ENCODE results near the gene KCNMB1. TPM values are rescaled to one million over a fixed set of nuclear protein-coding genes. Genes with fewer than 3 reads are reported as not detected.

KCNMB1 gene
- total and polyA plus RNA-seq, 2 donors (not counting 3 experiments of a cell fraction or from before 2014, with no cell fraction given): 0.15 to 0.29 TPM

GRCh38 chr5:170420806-170421412 lies 31.7 kb upstream of the KCNMB1 start:
- Histone ChIP-seq H3K27me3 (ENCODE audit: control insufficient read depth in 2 of 2, insufficient read depth in 2 of 2, low read length in 2 of 2) (peaks cover 3 to 5% of the 10 kb centered on the region in 2 experiments), H2AFZ (ENCODE audit: low read depth, low read length) (no peak overlapping the region), H3K4me2 (ENCODE audit: insufficient read depth, low read length) (no peak overlapping the region), H3K36me3 (ENCODE audit: control insufficient read depth in 2 of 2, extremely low read depth in 1 of 2, insufficient read depth in 2 of 2, low read length in 2 of 2) (no peaks in the 10 kb centered on the region), H3K9me3 (replicated peaks; ENCODE audit: control insufficient read depth, insufficient read depth, low read length) (no peaks in the 10 kb centered on the region), H3K9ac (replicated peaks; ENCODE audit: extremely low read depth, insufficient read depth, low read length) (no peak overlapping the region), H3K4me1 (ENCODE audit: control insufficient read depth, extremely low read depth, insufficient read depth, low read length) (no peaks in the 10 kb centered on the region), H3K4me3 (replicated peaks in 1 of 3; ENCODE audit: insufficient read depth in 1 of 3, low read depth in 1 of 3, low read length in 3 of 3) (no peak overlapping the region), H3K79me2 (ENCODE audit: control insufficient read depth, insufficient read depth, low read length) (no peaks in the 10 kb centered on the region), H3K27ac (ENCODE audit: insufficient read depth, low read depth, low read length) (no peak overlapping the region), H4K20me1 (replicated peaks; ENCODE audit: control insufficient read depth, extremely low read depth, insufficient read depth, low read length) (no peaks in the 10 kb centered on the region), H3K9me1 (replicated peaks; ENCODE audit: control insufficient read depth, extremely low read depth, insufficient read depth, low read length) (no peaks in the 10 kb centered on the region)
- dilution Hi-C loops (cut with MboI; ENCODE audit: extremely low pct_ligation_motif_present, low sequenced_read_pairs): no loop called here
- FAIRE-seq: peak; percentile 91
- POLR2A ChIA-PET: no interaction called here
- intact Hi-C loops (cut with micrococcal nuclease): loop anchor here (1.0 to 10.0 kb wide), 5 partner anchors 147 to 716 kb away; no protein-coding TSS in a partner anchor
- no TSS peak for BruUV-seq (replicated peaks)
- CTCF ChIA-PET: interaction anchor here (0.6 to 7.9 kb wide), 19 partner anchors 11 to 719 kb away, joined by 3 to 140 read pairs (median 4); no protein-coding TSS in a partner anchor
- DNase-seq (ENCODE audit: low read depth, low spot score): peak; percentile 68
- TF ChIP-seq MYC (IDR thresholded peaks at IDR 0.05; ENCODE audit: low read depth, low read length): no peak
- TF ChIP-seq CTCF (IDR thresholded peaks at IDR 0.05; ENCODE audit: extremely low read depth in 1 of 2, insufficient read depth in 1 of 2, low read depth in 1 of 2, low read length in 2 of 2): peak; percentile 69 to 70
- no peak for TF ChIP-seq POLR2A (IDR thresholded peaks at IDR 0.05; ENCODE audit: low read depth, low read length)
- TF ChIP-seq GATA2 (IDR thresholded peaks at IDR 0.05; ENCODE audit: insufficient read depth, insufficient read length, low read depth, low read length): no peak

DNA sequence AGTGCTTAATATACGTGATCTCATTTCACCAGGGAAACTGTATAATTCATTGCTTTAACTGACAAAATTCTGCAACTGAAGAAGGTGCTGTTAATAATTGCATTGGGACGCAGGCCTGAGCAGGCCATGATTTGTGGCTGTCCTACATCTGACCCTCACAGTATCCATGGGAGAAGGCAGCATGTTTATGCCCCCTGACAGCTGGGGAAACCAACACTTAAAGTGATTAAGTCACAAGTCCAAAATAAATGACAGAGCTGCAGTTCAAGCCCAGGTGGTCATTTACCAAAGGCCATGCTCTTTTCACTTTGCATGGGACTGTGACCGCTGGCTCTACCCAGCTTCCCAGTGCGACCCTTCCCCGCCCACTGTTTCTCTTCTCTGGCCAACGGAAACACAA lies 30.5 kb upstream of the KCNMB1 start:
- H3K79me2 ChIP-seq (ENCODE audit: control insufficient read depth, insufficient read depth, low read length): no peaks in the 10 kb centered on the region
- BruUV-seq (replicated peaks): no TSS peak
- FAIRE-seq: no peak
- no peak overlapping the region for H3K4me2 ChIP-seq (ENCODE audit: insufficient read depth, low read length)
- no peaks in the 10 kb centered on the region for H3K9me3 ChIP-seq (replicated peaks; ENCODE audit: control insufficient read depth, insufficient read depth, low read length)
- dilution Hi-C loops (cut with MboI; ENCODE audit: extremely low pct_ligation_motif_present, low sequenced_read_pairs) (no loop called here), intact Hi-C loops (cut with micrococcal nuclease) (loop anchor here (1.0 to 10.0 kb wide), 4 partner anchors 145 to 715 kb away; no protein-coding TSS in a partner anchor)
- no peak overlapping the region for H3K9ac ChIP-seq (replicated peaks; ENCODE audit: extremely low read depth, insufficient read depth, low read length)
- H3K27ac ChIP-seq (ENCODE audit: insufficient read depth, low read depth, low read length): no peak overlapping the region
- no peak overlapping the region for H3K4me3 ChIP-seq (replicated peaks in 1 of 3; ENCODE audit: insufficient read depth in 1 of 3, low read depth in 1 of 3, low read length in 3 of 3)
- H3K36me3 ChIP-seq (ENCODE audit: control insufficient read depth in 2 of 2, extremely low read depth in 1 of 2, insufficient read depth in 2 of 2, low read length in 2 of 2): no peaks in the 10 kb centered on the region
- ChIA-PET CTCF (interaction anchor here (1.1 to 7.9 kb wide), 7 partner anchors 12 to 206 kb away, joined by 3 to 140 read pairs (median 4); no protein-coding TSS in a partner anchor), POLR2A (no interaction called here)
- H4K20me1 ChIP-seq (replicated peaks; ENCODE audit: control insufficient read depth, extremely low read depth, insufficient read depth, low read length): no peaks in the 10 kb centered on the region
- no peaks in the 10 kb centered on the region for H3K9me1 ChIP-seq (replicated peaks; ENCODE audit: control insufficient read depth, extremely low read depth, insufficient read depth, low read length)
- TF ChIP-seq GATA2 (IDR thresholded peaks at IDR 0.05; ENCODE audit: insufficient read depth, insufficient read length, low read depth, low read length) (no peak), FOS (IDR thresholded peaks at IDR 0.05; ENCODE audit: borderline replicate concordance, insufficient read depth, low read length) (no peak), EZH2 (IDR thresholded peaks at IDR 0.05; ENCODE audit: borderline replicate concordance, low read depth, low read length, severe bottlenecking) (no peak), POLR2AphosphoS5 (IDR thresholded peaks at IDR 0.05; ENCODE audit: insufficient read depth, low read depth, low read length) (no peak), POLR2A (IDR thresholded peaks at IDR 0.05; ENCODE audit: low read depth, low read length) (no peak), CTCF (IDR thresholded peaks at IDR 0.05; ENCODE audit: extremely low read depth in 1 of 2, insufficient read depth in 1 of 2, low read depth in 1 of 2, low read length in 2 of 2) (no peak), JUN (IDR thresholded peaks at IDR 0.05; ENCODE audit: borderline replicate concordance, insufficient read depth, insufficient read length, low read depth) (no peak), MAX (IDR thresholded peaks at IDR 0.05; ENCODE audit: insufficient read depth, insufficient read length) (no peak), MYC (IDR thresholded peaks at IDR 0.05; ENCODE audit: low read depth, low read length) (no peak)
- no peak overlapping the region for H2AFZ ChIP-seq (ENCODE audit: low read depth, low read length)
- H3K4me1 ChIP-seq (ENCODE audit: control insufficient read depth, extremely low read depth, insufficient read depth, low read length): no peaks in the 10 kb centered on the region
- peaks cover 3 to 5% of the 10 kb centered on the region in 2 experiments for H3K27me3 ChIP-seq (ENCODE audit: control insufficient read depth in 2 of 2, insufficient read depth in 2 of 2, low read length in 2 of 2)
- no peak for DNase-seq (ENCODE audit: low read depth, low spot score)

All from endothelial cell of umbilical vein (primary cell).